Fibroblast of skin of right quadriceps (primary cell): ENCODE measurements around the gene CRTAP.
A peak's percentile ranks its signal among the peaks of the same experiment; 100 is the strongest.
"Not testable (repeated sequence)": the region's sequence is repeated elsewhere in the genome, so short reads cannot be mapped to it uniquely, and the experiment has no call there.

Source experiments
- DNase-seq: peaks from one replicate; pipeline ENCODE4 v3.0.0-alpha.2; 2013

The CRTAP gene

GRCh38 chr3:33145221-33145900, 31.5 kb downstream of the CRTAP start:
- DNase-seq, result no peak

DNA sequence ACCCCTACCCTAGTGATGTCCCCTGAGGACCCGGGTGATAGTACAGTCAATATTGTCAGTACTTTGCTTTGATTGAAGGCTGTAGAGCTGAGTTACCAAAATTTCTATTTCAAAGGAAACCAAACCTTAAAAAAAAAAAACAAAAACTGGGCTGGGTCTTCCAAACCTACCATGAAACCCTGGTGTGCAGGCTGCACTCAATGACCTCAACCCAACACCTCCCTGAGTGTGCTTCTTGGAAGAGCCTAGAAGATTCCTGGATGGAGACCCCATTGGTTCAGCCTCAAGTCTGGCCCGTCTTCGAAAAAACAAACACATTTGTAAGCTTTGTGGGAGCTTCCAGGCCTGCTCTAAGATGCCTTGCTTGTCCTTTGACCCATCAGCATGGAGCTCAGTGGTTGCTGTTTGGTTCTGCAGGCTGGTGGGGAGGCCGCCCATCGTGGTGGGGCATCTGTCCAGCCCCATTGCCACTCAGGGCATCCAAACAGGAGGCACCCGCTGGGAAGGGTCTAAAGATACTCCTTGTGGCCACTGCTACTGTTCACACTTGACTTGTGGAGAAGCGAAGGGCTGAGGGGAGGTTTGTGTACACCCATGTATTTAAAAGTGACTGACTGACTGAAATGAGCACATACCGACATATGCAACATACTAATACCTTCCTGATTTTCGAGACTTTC, 32.2 kb downstream of the CRTAP start:
- DNase-seq, result no peak

GRCh38 chr3:33146791-33147445, 33.1 kb downstream of the CRTAP start:
- DNase-seq, result peak; percentile 55

GRCh38 chr3:33149342-33149741, 35.5 kb downstream of the CRTAP start:
- no peak for DNase-seq

- no peak for DNase-seq
Measured at GRCh38 chr3:33152363-33153360, 38.8 kb downstream of the CRTAP start.

- no peak for DNase-seq
Measured at GRCh38 chr3:33153782-33154181, 40.0 kb downstream of the CRTAP start.

DNA sequence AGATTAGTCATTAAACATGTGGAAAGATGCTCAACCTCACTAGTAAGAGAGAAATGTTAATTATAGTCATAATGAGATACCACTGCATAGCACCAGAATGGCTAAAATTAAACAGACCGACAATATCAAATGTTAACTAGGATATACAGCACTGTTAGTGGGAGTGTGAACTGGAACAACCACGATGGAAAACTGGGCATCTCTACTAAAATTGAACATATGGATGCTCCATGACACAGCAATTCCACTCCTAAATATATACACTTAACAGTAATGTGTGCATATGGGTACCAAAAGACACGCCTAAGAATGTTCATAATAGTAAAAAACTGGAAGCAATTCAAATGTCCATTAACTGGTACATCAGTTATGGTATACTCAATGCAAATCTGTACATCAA, 41.5 kb downstream of the CRTAP start:
- no peak for DNase-seq

- DNase-seq, result no peak
Measured at GRCh38 chr3:33159234-33159633, 45.4 kb downstream of the CRTAP start.

DNA sequence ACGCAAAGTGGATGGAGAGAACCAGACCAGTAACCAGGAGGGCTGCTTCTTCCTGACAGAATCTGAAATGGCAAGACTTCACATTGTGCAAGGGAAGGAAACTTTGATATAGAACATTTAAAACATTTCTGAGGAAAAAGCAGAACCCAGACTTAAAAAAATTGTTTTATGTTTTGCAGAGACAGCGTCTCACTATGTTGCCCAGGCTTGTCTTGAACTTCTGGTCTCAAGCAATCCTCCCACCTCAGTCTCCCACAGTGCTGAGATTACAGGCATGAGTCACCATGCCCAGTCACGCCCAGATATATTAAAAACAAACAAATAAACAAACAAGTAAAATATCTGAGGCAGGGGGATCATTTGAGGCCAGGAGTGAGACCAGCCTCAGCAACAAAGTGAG, 46.2 kb downstream of the CRTAP start:
- DNase-seq, result no peak

DNA sequence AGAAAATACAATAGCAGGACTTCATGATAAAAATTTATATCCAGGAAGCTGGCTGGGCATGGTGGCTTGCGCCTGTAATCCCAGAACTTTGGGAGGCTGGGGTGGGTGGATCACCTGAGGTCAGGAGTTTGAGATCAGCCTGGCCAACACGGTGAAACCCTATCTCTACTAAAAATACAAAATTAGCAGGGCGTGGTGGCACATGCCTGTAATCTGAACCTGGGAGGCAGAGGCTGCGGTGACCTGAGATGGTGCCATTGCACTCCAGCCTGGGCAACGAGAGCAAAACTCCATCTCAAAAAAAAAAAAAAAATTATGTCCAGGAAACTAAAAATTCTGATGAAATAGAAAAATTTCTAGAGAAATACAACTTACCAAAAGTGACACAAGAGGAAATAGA, 48.8 kb downstream of the CRTAP start:
- DNase-seq, result not testable (repeated sequence)

DNA sequence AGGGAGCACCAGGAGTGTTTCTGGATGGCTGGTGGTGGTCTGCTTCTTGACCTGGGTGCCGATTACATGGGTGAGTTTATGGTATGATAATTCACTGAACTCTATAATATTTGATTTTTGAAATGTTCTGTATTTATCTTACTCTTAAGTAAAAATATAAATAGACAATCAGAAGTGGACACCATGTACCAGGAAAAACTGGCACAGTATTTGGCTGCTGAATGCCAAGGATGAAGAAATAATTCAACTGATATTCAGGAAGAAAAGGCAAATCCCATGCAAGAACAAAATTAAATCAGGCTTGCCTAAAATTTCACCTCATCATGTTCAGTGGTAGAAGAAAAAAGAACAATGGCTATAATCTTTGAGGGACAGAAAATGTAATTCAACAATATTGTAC, 51.6 kb downstream of the CRTAP start:
- DNase-seq, result no peak

DNA sequence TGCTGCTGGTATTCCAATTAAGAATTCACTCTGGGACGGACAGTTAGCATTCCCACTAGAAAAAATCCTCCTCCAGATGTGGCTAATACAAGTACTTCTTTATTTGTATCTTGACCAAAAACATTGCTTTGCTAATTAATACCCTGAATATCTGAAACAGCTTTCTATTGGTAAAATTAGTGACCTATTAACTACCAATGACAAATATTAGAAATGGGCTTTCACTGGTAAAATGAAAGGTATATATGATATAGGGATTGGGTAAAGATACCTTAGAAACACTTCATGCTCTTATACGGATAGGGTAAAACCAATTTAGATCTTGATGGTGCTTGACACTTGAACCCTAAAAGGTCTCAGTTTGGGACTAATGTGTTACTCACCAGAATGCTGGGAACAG, 52.3 kb downstream of the CRTAP start:
- no peak for DNase-seq

- no peak for DNase-seq
Measured at GRCh38 chr3:33167284-33167683, 53.5 kb downstream of the CRTAP start.

- no peak for DNase-seq
Measured at GRCh38 chr3:33167716-33168336, 54.0 kb downstream of the CRTAP start.

DNA sequence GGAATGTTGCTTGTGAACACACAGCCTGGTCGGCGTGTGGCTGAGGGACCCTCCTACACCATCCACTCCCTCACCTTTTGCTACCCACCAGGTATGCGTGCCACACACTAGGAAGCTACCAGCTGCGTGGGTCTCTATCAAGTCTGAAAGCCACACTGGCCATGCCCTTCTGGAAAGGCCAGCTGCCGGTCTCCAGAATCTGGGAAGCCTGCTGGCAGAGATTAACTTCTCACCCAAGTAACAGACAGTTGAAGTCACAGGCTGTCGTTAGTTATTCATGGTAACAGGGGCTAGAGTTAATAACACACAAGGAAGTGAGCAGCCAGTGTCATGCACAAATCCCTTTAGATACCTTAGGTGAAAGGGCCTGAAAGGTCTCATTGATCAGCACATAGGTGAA, 56.7 kb downstream of the CRTAP start:
- DNase-seq, result no peak

DNA sequence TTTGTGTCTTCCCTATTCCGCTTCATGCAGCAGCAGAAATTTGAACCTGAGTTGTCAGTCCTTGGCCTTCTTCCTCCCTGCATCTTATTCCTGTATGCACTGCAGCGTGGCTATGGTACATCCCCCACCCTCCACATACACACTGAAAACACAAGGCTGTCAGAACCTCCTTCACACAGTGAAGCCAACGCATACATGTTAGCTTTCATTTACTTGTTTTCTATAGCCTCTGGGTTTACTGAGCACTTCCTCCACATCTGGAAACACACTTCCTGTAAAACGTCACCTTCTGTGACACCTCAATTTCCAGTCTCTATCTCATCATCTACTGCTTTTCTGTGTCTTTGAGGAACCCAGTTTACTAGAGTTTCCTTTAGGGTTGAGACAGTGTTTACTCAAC, 57.8 kb downstream of the CRTAP start:
- DNase-seq, result no peak

DNA sequence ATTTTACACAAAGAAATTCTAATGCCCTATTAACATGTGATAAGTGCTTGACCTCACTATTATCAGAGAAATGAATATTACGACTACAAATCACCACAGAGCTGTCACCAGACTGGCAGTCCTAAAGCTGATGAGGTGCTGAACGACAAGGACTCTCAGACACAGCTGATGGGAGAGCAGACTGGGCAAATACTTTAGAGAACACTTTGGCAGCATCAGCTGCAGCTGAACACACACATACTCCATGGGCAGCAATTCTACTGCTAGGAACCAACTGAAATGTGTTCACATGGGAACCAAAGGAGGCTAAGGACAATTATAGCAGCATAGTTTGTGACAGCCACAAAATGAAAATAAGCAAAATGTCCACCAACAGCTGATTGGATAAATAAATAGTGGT, 59.3 kb downstream of the CRTAP start:
- DNase-seq, result no peak

GRCh38 chr3:33173672-33174071, 59.9 kb downstream of the CRTAP start:
- DNase-seq, result no peak

DNA sequence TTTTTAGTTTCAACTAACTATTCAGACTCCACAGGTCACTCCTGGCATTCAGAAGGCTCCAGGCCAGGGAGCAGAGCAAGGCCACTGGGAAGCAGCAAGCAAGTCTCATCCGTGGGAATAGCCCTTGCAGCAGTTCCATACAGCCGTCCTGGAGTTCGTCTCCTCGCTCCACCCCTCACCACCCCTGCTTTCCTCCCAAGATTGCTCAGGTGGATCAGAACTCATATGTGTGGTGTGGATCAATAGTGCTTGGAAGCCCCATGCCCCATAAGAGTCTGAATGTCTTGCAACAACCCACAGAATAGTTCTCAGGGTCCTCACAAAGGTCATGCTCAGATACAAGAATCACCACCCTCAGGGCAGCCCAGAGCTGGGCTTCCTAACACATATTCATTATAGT, 60.3 kb downstream of the CRTAP start:
- DNase-seq, result no peak

GRCh38 chr3:33174711-33175414, 61.0 kb downstream of the CRTAP start:
- DNase-seq, result no peak

DNA sequence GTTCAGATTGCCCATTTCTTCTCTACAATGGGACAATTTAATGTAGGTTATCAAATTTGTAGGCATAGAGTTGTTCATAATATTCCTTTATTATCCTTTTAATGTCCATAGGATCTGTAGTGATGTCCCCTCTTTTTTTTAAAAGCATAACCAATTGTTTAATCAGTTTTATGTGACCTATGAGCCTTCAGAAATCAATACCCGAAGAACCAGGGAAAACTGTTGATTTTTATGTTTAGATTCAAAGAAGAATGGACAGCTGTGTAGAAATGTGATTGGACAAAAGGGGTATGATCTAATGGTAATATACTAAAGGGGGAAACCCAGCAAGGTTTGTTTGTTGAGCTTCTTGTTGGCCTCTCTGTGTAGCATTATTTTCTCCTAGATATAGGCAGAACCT, 65.3 kb downstream of the CRTAP start:
- no peak for DNase-seq

GRCh38 chr3:33181229-33181628, 67.4 kb downstream of the CRTAP start:
- no peak for DNase-seq
